T follicular helper cell (primary cell): ENCODE data around the gene KCNH1.
A peak's percentile ranks its signal among the peaks of the same experiment; 100 is the strongest.

Experiments used
- DNase-seq: peaks from one replicate; pipeline ENCODE4 v3.0.0-alpha.2; 2020; ENCODE audit warnings: low read depth
- total RNA-seq, 2 experiments: gene quantifications; one replicate each; lab custom pipeline; 2026; lab: John Stamatoyannopoulos, UW

The KCNH1 gene, protein sequence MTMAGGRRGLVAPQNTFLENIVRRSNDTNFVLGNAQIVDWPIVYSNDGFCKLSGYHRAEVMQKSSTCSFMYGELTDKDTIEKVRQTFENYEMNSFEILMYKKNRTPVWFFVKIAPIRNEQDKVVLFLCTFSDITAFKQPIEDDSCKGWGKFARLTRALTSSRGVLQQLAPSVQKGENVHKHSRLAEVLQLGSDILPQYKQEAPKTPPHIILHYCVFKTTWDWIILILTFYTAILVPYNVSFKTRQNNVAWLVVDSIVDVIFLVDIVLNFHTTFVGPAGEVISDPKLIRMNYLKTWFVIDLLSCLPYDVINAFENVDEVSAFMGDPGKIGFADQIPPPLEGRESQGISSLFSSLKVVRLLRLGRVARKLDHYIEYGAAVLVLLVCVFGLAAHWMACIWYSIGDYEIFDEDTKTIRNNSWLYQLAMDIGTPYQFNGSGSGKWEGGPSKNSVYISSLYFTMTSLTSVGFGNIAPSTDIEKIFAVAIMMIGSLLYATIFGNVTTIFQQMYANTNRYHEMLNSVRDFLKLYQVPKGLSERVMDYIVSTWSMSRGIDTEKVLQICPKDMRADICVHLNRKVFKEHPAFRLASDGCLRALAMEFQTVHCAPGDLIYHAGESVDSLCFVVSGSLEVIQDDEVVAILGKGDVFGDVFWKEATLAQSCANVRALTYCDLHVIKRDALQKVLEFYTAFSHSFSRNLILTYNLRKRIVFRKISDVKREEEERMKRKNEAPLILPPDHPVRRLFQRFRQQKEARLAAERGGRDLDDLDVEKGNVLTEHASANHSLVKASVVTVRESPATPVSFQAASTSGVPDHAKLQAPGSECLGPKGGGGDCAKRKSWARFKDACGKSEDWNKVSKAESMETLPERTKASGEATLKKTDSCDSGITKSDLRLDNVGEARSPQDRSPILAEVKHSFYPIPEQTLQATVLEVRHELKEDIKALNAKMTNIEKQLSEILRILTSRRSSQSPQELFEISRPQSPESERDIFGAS
- total RNA-seq = 0 reads per million in 2 experiments

DNA sequence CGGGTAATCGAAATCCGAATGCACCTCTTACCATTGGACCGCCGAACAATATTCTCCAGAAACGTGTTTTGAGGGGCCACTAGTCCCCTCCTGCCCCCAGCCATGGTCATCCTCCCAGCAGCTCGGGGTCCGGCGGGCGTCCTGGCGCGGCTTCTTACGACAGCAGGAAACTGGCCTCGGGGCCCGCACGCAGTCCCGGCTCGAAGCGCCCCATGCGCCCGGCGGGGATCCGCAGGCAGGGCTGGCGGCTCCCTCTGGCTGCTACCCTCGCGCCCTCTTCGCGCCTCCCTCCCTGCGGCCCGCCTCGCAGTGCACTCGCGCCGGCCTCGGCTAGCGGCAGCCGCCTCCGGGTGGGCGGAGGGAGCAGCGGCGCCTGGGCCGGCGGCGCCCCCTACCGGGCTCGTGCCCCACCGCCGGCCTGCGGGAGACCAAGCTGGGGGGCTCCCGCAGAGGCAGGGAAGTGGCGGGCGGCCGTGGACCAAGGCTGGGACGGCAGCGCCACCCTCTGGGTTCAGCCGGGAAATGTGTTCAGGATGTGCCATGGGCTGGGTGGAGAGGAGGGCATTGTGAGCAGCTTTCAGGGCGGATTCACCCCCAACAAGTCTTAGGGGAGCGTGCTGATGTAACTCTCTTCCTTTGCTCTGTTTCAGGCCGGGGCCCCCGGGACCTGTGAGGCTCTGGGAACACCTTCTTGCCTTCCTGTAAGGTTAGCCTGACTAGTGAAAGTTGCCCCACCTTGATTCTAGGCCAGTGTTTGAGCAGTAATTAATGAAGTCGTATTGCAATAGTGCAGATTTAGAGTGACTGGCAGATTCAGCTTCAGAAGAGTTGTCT, at the start of gene KCNH1:
TSS of gene KCNH1 (minus strand) at position 313 of the 834 bp plus-strand sequence. CDS start at position 110, 203 bp downstream.
- DNase-seq = peak; percentile 55

DNA sequence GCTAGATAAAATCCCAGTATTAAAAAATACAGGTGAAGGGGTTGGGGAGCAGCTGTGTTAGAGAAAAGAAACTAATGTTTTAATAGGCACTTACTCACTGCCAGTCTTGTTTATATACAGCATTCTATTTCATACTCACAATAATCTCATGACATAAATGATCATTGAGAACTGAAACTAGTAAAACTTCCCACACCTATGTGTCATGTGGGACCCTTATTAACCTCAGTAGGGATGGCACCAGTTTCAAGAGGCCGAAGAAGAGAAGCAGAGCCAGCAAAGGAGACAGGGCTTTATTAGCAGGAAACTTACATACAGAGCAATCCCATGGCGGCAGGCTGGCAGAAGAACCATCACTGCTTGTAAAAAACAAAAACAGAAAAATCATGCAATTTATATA, 48.8 kb upstream of the KCNH1 start:
- DNase-seq = no peak

DNA sequence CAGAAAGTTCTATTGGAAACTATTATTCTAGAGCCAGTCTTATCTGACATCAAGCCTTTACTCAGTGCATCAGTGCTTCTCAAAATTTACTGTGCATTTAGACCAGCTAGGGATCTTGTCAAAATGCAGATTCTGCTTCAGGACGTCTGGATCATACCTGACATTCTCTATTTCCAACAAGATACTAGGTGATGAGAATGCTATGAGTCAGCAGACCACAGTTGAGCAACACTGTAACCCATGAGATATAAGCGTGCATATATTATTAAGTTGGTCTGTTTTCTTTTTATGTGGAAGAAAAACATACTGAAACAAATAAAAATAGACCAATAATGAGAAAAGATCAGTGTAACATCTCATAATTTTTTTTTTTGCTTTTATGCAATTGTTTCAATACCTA, 40.4 kb upstream of the KCNH1 start:
- no peak for DNase-seq

DNA sequence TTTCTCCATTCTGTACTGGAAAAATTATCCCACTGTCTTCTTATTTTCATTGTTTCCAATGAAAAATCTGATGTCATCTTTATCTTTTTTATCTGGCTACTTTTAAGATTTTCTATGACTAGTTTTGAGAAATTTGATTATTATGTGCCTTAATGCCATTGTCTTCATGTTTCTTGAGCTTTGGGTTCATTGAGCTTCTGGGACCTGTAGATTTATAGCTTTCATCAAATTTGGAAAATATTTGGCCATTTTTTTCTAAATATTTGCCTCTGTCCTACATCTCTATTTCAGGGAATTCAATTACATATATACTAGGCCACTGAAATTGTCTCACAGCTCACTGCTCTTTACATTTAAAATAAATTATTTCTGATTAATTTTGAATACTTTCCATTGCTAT, 38.7 kb upstream of the KCNH1 start:
- no peak for DNase-seq

DNA sequence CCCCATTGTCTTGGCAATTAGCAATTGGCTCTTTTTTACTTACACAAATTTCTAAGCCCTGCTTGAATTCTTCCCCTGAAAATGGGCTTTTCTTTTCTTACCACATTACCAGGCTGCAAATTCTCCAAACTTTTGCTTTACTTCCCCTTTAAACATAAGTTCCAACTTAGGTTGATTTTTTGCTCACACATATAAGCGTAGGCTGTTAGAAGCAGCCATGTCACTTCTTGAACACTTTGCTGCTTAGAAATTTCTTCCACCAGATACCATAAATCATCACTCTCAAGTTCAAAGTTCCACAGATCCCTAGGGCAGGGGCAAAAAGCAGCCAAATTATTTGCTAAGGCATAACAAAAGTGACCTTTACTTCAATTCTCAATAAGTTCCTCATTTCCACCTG, 35.4 kb upstream of the KCNH1 start:
- DNase-seq = no peak

DNA sequence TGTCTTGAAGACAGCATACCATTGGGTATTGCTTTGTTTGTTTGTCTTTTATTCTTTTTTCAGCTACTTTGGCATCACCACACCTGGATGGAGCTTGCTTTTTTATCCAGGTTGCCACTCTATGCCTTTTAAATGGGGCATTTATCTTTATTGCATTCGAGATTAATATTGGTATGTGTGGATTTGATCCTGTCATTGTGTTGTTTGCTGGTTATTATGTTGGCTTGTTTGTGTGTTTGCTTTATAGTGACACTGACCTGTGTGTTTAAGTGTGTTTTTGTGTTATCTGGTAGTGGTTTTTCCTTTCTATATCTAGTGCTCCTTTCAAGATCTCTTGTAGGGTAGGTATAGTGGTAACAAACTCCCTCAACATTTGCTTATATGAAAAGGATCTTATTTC, 24.9 kb upstream of the KCNH1 start:
- DNase-seq = no peak

DNA sequence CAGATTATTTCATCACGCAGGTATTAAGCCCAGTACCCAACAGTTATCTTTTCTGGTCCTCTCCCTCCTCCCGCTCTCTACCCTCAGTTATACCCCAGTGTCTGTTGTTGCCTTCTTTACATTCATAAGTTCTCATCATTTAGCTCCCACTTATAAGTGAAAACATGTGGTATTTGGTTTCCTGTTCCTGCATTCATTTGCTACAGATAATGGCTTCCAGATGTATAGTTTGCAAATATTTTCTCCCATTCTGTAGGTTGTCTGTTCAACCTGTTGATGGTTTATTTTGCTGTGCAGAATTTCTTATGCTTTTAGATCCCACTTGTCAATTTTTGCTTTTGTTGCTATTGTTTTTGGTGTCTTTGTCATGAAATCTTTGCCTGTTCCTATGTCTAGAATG, 21.1 kb upstream of the KCNH1 start:
- no peak for DNase-seq

DNA sequence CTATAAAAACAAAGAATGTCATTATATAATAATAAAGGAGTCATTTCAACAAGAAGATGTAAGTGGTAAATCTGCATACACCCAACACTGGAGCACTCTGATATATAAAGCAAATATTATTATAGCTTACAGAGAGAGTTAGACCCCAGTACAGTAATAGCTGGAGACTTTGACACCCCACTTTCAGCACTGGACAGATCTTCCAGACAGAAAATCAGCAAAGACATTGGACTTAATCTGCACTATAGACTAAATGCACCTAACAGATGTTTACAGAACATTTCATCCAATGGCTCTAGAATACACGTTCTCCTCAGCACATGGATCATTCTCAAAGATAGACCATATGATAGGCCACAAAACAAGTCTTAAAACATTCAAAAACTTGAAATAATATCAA, 20.0 kb upstream of the KCNH1 start:
- DNase-seq = no peak

DNA sequence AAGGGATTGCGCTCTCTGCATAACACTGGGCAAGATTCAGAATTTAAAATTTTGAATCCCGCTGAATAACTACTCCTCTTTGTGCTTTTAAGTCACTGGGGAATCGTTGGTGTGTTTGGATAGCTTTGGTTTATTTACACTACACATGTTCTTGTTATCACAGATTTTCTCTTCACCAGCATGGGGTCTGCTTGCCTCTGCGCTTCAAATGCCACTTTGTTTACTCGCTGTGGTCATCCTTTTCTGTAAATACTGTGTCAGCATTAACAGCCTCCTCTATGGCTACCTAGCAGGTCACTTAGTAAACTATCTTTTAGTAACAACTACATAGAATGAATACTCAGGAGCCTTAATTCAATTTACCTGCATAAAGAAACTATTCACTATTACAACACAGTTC, 14.4 kb upstream of the KCNH1 start:
- DNase-seq = no peak

DNA sequence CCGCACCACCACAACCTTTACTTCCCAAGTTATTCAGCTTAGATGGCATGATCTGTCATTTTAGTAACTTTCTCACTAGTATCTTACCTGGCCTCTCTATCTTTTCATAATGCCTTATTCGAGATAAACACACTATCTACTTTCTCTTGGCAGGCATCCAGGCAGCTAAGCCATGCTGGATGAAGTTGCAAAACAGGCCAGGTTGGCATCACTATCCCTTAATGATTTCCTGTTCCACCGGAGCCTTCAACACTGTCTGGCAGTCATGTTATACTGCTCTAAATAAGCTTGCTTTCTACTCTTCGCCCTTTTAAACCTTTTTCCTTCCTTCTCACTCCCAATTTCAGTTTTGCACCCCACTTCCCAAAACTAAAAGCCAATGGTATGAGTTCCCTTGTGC, 12.0 kb upstream of the KCNH1 start:
- no peak for DNase-seq

DNA sequence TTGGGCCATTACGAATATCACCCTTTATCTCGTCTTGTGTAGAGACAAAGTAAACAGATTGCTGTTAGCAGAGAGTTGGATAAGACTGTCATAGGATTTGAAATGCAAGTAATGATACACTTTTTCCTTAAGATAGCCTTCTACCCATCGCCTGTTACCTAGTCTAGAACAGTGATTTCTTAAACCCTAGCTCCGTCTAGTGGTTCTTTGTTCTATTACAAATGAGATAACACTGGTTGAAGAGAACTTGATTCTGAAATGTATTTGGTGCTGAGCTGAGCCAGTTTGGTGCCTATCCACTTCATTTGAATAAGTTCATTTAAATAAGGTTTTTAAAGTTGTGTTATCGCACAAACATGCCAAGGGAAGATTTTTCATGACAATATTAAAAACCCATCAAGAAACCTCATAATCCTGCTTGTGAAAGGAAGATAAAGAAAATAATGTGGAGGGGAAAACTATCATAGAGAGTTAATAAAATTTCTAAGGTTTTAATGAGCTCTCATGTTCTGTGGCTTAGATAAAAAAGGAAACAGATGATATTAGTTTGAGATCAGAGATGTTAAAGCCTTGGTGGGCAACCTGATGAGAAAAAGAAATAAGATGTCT, 1.5 kb upstream of the KCNH1 start:
- DNase-seq = no peak

DNA sequence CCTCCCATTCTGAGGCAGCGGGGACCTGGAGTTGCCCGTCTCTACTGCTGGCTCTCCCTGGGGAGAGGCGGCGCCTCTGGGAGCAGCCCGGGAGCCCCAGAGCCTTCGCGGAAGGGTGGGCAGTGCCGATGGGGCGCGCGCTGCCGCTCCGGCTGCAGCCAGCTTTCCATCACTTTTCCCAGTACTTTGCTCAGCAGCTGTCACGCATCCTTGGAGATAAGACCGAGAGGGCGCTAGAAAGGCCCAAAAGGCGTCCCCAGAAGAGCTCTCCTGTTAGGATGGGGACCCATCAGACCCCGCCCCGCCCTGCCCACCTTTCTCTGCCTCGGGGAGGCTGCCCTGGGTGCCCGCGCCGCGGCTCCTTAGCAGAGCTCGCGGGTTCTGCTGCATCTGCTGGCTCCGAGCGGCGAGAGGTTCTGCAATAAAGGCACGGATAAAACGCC, 534 bp downstream of the KCNH1 start:
- DNase-seq = peak; percentile 1

DNA sequence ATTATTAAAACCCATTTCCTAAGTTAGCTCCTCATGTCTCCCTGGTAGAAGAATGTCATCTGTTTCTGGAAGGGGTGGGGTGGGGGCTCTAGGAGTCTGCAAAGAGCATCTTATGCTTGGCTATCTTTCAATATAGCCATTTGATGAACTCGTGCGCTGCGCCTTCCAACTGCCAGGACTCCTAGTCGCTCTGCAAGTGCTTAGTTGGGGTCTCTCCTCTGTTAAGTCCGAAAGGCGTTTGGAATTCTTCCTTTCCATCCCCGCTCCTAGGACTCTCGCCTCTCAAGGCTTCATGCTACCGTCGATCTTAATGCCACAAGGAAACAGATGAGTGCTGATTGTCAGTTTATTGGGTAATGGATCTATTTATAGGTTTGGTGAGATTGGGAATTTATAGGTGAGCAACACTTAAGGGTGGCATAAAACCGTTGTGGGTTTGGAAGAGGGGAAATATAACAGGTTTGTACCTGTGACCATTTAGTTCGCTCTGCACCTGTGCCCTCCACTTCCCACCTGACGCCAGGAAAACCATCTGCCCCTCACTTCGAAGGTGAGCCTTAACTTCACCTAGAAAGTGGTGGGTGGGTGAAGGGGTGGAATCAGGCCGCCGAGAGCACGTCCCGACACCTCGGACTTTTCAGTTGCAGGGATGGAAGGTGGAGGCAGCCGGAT, 1.1 kb downstream of the KCNH1 start:
- no peak for DNase-seq

DNA sequence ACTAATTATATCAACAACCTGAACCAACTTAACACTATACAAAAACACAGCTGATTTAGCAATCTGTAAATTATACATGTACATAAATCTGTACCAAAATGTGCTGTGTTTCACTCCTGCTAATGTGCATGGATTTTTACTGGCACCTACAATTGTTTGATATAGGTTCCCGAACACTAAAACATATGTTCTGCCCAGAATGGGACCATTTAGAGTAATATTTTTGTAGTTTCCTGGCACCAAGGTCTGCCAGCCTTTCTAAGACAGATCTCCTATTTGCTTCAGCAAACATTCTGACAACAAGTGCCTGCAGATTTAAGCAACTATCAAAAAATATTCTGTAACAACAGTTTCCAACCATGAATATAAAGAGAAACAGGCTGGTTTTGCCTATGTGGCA, 4.2 kb downstream of the KCNH1 start:
- no peak for DNase-seq

DNA sequence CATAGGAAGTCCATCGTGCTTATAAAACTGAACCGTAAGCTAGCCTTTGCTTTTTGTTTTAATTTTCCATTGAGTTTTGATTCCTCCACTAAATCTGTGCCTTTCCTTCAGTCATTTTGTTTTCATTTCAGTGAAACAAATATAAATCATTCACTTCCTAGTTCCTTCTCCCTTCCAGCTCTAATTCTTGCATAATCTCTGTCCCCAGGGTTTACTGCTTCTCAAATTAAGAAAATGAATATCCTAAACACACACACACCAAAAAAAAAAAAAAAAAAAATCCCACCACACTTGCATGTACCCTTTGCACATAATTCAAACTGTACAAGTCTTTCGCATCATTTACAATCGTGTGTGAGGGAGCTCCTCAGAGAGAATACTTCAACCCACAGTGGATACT, 6.8 kb downstream of the KCNH1 start:
- DNase-seq = no peak

DNA sequence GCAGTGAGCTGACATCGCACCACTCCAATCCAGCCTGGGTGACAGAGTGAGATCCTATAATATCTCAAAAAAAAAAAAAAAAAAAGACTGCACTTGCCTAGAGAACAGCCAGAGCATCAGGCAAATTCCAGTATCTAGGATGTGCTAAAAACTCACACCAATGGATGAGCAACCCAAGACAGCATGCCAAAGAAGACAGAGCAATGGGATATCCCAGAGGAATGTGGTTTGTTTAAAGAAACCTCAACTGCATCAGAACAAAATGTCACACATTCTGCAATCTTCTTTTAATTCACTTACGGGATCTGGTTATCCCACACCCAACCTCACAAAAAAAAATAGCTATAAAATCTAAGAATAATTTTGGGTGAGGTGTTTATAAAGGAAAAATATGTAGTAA, 7.3 kb downstream of the KCNH1 start:
- no peak for DNase-seq

DNA sequence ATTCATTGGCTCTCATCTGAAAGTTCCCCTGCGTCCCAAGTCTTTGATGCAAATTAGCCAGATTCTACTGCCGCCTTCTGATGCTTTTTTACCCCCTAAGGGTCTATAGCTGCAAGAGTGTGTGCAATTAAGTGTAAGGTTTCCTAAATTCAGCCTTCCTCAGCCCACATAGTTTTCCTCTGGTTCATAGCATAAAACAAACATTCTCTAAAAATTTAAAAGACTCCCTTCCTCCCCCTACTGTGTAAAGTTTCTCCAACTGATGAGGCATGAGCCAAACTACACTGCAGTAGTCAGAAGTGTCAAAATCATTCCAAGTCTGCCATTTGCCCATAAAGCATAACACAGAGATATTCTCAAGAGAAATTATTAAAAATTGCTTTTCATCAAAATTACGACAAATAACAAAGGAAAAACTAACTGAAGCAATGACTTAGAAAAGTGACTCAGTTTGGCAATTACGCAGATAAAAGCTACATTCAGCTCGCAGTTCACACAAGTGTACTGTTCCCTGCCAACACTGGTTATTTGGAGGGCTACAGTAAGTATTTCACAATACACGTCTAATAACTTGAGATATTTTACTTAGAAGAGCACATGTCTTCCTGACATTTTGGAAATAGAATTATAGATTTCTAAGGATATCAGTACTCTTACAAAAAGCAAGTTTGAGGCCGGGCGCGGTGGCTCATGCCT, 15.4 kb downstream of the KCNH1 start:
- DNase-seq = no peak

DNA sequence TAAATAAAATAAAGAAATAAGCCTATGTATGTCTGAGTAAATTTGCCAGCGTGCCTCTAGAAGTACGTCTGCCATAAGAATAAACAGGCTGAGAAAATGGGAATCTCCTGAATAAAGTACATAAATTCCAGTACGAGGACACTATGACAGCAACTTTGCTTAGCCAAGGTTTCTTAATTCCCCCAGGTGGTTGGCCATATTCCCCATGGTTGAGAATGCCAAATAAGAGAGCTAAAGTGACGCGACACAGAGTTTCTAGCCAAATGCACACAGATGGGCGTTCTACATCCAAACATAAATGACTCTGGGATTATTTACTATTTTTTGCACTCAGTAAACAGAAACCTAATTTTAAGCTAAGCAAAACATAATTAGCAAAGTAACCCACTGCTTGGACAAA, 19.5 kb downstream of the KCNH1 start:
- DNase-seq = no peak

DNA sequence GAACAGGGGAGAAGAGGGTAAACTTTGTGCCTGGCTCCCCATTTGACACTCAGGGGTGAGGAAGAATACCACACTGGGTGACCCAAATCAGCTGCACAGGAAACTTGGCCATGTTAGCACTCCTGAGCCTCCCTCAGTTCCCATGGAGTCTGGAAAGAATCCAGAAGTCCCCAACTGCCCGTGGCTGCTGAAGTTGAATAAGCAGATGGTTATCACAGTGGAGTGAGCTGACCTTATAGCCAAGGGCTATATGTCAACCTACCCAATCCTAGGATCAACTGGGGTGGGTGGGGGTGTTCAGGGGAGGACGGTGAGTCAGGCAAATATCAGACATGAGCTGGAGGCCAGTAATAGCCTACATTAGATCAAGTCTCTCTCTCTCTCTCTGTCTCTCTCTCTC, 20.4 kb downstream of the KCNH1 start:
- DNase-seq = no peak

DNA sequence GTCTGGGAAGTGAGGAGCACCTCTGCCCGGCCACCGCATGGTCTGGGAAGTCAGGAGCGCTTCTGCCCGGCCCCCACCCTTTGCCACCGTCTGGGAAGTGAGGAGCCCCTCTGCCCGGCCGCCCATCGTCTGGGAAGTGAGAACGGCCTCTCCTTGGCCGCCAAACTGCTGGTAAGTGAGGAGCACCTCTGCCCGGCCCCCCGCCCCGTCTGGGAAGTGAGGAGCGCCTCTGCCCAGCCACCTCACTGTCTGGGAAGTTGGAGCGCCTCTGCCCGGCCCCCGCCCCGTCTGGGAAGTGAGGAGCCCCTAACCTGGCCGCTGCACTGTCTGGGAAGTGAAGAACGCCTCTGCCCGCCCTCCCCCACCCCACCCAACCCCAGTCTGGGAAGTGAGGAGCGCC, 22.6 kb downstream of the KCNH1 start:
- DNase-seq = no peak
